GM21360 (cell line): Measurements from ENCODE around the gene KNSTRN.

Source experiments
- ATAC-seq: cut with Tn5 transposase; IDR thresholded peaks from one replicate; pipeline ENCODE4 v1.9.1; 2021; ENCODE audit warnings: mild to moderate bottlenecking, moderate library complexity; ENCODE audit not compliant: unreplicated experiment

The KNSTRN gene

DNA sequence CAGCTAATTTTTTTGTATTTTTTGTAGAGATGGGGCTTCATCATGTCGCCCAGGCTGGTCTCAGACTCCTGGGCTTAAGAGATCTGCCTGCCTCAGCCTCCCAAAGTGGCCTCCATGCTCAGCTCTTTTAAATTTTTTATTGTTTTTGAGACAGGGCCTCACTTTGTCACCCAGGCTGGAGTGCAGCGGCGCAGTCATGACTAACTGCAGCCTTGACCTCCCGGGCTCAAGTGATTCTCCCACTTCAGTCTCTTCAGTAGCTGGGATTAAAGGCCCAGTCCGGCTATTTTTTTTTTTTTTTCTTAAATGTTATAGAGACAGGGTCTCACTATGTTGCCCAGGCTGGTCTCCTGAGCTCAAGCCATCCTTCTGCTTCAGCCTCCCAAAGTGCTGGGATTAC, 43.2 kb downstream of the KNSTRN start:
- no peak for ATAC-seq

- ATAC-seq = no peak
Observed at GRCh38 chr15:40427188-40427587, 44.7 kb downstream of the KNSTRN start.

DNA sequence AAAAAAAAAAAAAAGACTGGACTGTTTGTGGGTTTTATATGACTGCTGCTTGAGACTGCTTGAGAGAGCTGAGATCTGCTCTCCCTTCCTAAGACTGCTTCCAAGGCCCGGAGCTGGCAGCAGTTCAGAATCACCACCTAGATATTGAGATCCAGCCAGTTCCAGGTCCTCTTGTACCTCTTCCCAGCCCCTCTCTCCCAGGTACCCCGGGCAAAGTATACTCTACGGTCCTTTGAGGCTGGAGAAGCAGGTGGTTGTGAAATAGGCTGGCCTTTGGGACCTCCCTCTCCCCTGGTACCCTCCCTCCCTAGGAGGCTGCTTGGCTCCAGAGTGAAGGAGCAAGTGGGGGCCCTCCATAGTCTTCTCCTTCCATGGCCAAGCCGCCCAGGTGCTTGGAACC, 45.7 kb downstream of the KNSTRN start:
- ATAC-seq = no peak

- no peak for ATAC-seq
Observed at GRCh38 chr15:40429068-40429710, 46.7 kb downstream of the KNSTRN start.

GRCh38 chr15:40430271-40430805, 47.8 kb downstream of the KNSTRN start:
- ATAC-seq = no peak

- ATAC-seq = no peak
Observed at GRCh38 chr15:40435023-40435709, 52.6 kb downstream of the KNSTRN start.

- ATAC-seq = no peak
Observed at GRCh38 chr15:40435710-40436089, 53.2 kb downstream of the KNSTRN start.

- no peak for ATAC-seq
Observed at GRCh38 chr15:40436116-40436891, 53.8 kb downstream of the KNSTRN start.

GRCh38 chr15:40436892-40437751, 54.6 kb downstream of the KNSTRN start:
- no peak for ATAC-seq

- no peak for ATAC-seq
Observed at GRCh38 chr15:40437752-40438687, 55.5 kb downstream of the KNSTRN start.

GRCh38 chr15:40438712-40439111, 56.2 kb downstream of the KNSTRN start:
- ATAC-seq = no peak

DNA sequence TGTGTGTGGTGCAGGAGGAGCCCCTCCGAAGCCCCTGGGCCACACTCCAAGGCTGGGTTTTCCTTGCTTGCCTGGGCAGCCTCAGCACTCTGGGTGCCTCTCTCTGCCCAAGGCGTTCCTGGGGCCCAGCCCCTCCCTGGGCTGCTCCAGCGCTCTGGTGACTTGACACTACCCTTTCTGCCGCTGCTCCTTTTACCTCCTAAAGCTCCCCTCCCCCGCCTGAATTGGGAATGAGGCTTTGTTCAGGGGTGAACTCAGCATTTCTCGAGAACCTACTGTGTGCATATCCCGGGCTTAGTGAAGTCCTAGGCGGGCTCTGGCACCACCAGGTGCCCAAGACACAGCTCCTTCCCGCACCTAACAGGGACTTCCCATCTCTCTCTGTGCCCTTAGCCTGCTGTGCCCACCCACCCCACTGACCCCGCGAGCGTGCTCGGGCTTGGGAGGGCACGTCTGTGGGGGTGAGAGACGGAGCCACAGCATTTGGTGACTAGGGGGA, 57.0 kb downstream of the KNSTRN start:
- ATAC-seq = no peak

DNA sequence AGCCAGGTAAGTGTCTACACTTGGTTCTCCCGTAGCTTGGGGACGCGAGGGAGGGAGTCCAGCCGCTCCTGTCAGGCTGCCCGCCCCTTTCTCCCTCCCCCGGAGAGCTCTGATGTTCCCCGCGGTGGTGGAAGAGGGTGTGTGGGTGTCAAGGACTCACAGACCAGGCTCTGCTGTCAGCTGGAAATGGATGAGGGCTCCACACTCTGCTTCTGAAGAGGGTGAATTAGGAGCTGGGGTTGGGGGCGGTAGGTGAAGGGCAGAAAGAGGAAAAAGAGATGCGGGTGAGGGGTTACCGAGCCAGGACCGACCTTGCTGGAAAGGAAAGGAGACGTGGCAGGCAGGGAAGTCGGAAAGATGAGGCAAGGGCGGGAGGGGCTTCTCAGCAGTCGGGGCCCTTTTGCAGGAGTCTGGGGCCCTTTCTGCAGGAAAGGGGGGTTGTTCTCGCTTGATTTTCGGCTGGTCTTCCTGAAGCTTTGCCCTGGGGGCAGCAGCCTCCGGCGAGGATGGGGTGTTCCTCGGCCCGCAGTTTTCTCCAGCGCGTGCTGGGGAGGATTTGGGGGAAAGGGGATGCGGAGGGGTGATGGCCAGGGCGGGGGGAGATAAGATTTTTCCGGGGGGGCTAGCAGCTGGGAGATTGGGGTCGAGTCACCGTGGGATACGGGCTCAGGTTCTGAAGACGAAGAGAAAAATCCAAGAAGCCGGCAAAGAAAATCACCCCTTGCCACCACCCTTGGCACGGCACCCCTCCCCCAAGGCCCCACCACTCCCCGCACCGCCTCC, 57.6 kb downstream of the KNSTRN start:
- no peak for ATAC-seq

DNA sequence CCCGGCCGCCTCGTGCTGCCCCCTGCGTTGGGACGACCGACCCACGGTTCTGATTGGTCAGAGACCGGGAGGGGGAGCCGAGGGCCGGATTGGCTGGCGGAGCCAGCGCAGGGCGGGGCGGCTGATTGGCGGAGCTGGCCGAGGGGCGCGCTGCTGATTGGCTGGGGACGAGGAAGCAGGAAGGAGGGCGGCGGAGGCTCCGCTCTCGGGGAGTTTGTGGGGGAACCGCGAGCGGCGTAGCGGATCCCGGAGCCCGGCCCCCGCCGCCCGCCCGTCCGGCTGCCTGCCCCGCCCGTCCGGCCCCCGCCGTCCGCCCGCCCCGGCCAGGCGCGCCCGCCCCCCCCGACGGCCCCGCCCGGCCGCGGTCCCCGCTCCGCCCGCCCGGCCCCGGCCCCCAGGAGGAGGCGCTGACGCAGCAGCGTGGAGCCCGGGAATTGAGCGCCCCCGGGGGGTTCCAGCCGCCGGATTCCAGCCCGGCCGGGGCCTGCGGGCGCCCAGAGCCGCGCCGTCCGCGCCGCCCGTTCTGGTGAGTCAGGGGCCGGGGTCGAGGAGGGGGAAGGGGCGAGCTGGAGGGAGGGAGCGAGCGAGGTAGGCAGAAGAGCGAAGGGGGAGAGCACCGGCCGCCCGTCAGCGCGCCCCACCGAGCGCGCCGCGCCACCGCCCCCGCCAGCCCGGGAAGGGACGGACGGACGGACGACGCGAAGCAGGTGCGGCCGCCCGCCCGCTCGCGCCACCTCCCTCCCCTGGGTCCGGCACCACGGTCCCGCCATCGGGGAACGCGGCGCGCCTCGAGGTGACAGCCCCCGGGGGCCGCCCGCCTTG, 58.4 kb downstream of the KNSTRN start, which contains the start of gene BAHD1:
TSS of gene BAHD1 (plus strand) at position 211 of the 822 bp plus-strand sequence. CDS start 17,512 bp downstream, outside the sequence.
- ATAC-seq = peak; percentile 87

GRCh38 chr15:40441565-40442531, 59.3 kb downstream of the KNSTRN start:
- ATAC-seq = peak; percentile 4

GRCh38 chr15:40443255-40443654, 60.7 kb downstream of the KNSTRN start:
- ATAC-seq = no peak

GRCh38 chr15:40443846-40444245, 61.3 kb downstream of the KNSTRN start:
- ATAC-seq = no peak
